Transverse colon (tissue), 4 donors: ENCODE results near the gene CASP8.

Experiments used
- CTCF ChIP-seq, 5 experiments: fragments of 200-600 bp in 3 of 5; fragments of 450-650 bp in 2 of 5; sonication (generic) in 3 of 5; IDR thresholded peaks; 1 replicate in 2 of 5; 2 replicates in 3 of 5; pipeline ENCODE4 v1.5.1; 2016 to 2017; ENCODE audit warnings: antibody characterized with exemption in 5 of 5, inconsistent platforms in 3 of 5, mild to moderate bottlenecking in 2 of 5, moderate library complexity in 1 of 5
- EP300 ChIP-seq: sonication (generic); formaldehyde crosslinking; IDR thresholded peaks from one replicate; pipeline ENCODE4 v1.6.1; 2017; ENCODE audit warnings: antibody characterized with exemption, low read depth
- POLR2A ChIP-seq: fragments of 450-650 bp; IDR thresholded peaks from one replicate; pipeline ENCODE4 v1.6.1; 2016; ENCODE audit warnings: antibody characterized with exemption, mild to moderate bottlenecking, moderate library complexity
- POLR2AphosphoS5 ChIP-seq, 3 donors: sonication (generic); formaldehyde crosslinking; IDR thresholded peaks; one replicate each; pipeline ENCODE4 v1.6.1; 2016; ENCODE audit warnings: antibody characterized with exemption in 3 of 3

GRCh38 chr2:201258666-201259615 is 1.4 kb upstream of the CASP8 start:
- TF ChIP-seq POLR2AphosphoS5 (IDR thresholded peaks at IDR 0.05) (no peak), CTCF (IDR thresholded peaks at IDR 0.05) (no peak), POLR2A (no peak), EP300 (no peak)
